Nephron progenitor cell (in vitro differentiated cells): Measurements from ENCODE around the gene HTRA3.

Source experiments
- DNase-seq: peaks from one replicate; pipeline ENCODE4 v3.0.0; 2021
- H3K27ac Mint-ChIP-seq: 2 replicates; pipeline ENCODE4 v1.8.0; 2021; ENCODE audit warnings: mild to moderate bottlenecking, moderate library complexity, mixed read lengths
- H3K27me3 Mint-ChIP-seq: 2 replicates; pipeline ENCODE4 v1.8.0; 2021; ENCODE audit warnings: mild to moderate bottlenecking, low read depth, mixed read lengths; ENCODE audit not compliant: poor library complexity
- H3K36me3 Mint-ChIP-seq: 2 replicates; pipeline ENCODE4 v1.8.0; 2021; ENCODE audit warnings: low read depth, mixed read lengths
- H3K4me1 Mint-ChIP-seq: 2 replicates; pipeline ENCODE4 v1.8.0; 2021; ENCODE audit warnings: mixed read lengths
- H3K4me3 Mint-ChIP-seq: 2 replicates; pipeline ENCODE4 v1.8.0; 2021; ENCODE audit warnings: mild to moderate bottlenecking, moderate library complexity, mixed read lengths
- H3K9me3 Mint-ChIP-seq: 2 replicates; pipeline ENCODE4 v1.8.0; 2021; ENCODE audit warnings: mild to moderate bottlenecking, moderate library complexity, mixed read lengths
- TF ChIP-seq, protein P1 (sequence below): fragments of 200-600 bp; sonication (generic); IDR thresholded peaks from 2 replicates; pipeline ENCODE4 v1.5.0; 2021; ENCODE audit warnings: antibody characterized with exemption

Gene HTRA3

DNA sequence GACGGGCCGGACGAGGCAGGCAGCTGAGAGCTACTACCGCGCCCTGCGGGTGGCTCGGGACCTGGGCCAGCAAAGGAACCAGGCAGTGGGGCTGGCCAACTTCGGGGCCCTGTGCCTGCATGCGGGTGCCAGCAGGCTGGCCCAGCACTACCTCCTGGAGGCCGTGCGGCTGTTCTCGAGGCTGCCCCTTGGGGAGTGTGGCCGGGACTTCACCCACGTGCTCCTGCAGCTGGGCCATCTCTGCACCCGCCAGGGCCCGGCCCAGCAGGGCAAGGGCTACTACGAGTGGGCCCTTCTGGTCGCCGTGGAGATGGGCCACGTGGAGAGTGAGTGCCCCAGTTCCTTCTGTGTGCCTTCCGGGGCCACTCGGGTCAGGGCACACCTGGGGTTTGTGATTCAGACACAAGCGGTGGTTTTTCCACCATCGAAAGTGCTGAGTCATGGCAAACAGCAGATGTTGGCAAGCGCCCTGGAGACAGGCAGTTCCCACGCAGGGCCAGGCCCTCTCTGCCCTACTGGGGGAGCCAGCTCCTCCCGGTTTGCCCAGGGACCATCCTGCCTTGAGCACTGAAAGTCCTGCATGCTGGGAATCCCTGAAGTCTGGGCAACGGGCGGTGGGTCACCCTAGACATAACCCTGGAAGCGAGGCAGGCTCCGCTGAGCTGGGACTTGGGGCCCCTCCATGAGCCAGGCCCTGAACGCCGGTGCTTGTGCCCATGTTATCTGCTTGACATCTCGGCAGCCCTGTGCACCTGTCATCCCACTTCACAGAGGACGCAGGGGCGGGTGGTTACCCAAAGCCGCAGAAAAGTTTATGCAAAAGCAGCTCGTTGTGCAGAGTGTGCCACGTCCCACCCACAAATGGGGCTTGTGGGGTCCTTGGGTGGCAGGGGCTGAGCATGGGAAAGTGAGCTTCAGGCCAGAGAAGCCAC lies 41.0 kb upstream of the HTRA3 start:
- TF ChIP-seq, protein P1, sequence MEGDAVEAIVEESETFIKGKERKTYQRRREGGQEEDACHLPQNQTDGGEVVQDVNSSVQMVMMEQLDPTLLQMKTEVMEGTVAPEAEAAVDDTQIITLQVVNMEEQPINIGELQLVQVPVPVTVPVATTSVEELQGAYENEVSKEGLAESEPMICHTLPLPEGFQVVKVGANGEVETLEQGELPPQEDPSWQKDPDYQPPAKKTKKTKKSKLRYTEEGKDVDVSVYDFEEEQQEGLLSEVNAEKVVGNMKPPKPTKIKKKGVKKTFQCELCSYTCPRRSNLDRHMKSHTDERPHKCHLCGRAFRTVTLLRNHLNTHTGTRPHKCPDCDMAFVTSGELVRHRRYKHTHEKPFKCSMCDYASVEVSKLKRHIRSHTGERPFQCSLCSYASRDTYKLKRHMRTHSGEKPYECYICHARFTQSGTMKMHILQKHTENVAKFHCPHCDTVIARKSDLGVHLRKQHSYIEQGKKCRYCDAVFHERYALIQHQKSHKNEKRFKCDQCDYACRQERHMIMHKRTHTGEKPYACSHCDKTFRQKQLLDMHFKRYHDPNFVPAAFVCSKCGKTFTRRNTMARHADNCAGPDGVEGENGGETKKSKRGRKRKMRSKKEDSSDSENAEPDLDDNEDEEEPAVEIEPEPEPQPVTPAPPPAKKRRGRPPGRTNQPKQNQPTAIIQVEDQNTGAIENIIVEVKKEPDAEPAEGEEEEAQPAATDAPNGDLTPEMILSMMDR, result no peak
- DNase-seq, result no peak
- H3K36me3 Mint-ChIP-seq, result no peaks in the 10 kb centered on the region
- no peak overlapping the region for H3K27ac Mint-ChIP-seq
- H3K27me3 Mint-ChIP-seq, result peaks cover under 1% of the 10 kb centered on the region
- no peak overlapping the region for H3K4me3 Mint-ChIP-seq
- no peaks in the 10 kb centered on the region for H3K9me3 Mint-ChIP-seq
- H3K4me1 Mint-ChIP-seq, result peaks cover 50% of the 10 kb centered on the region

DNA sequence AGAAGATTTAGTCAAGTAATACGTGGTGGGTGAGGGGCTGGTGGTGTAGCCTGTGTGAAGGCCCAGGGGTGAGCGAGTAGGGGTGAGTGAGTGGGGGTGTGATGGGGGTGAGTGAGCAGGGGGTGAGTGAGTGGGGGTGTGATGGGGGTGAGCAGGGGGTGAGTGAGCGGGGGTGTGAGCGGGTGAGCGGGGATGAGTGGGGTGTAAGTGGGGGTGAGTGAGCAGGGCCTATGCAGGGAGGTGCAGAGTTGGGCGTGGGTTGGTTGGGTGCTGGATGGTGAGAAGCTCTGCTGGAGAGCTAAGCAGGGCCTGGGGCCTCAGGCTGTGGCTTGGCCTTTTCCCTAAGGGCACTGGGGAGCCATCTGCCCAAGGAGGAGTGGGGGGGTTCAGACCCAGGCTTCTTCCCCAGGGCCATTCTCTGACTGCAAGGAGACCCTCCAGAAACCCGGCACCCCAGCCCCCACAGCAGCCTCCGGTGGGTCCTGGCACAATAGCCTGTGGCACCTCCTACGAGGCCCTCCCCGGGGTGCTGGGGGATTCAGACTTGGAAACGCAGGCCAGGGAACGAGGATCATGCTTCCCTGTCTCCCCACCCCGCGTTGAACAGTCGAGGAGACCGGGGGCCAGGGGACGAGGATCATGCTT lies 40.1 kb upstream of the HTRA3 start:
- H3K27me3 Mint-ChIP-seq, result peaks cover under 1% of the 10 kb centered on the region

DNA sequence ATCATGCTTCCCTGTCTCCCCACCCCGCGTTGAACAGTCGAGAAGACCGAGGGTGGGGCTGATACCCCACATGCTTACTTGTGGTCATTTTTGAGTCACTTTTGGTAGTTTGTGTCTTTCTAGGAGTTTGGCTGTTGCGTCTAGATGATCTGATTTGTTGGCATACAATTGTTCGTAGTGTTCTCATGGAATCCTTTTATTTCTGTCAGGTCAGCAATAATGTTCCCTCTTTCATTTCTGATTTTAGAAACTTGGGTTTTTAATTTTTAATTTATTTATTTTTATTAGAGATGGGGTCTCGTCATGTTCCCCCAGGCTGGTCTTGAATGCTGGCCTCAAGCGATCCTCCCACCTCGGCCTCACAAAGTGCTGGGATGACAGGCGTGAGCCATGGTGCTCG lies 39.5 kb upstream of the HTRA3 start:
- no peaks in the 10 kb centered on the region for H3K9me3 Mint-ChIP-seq
- peaks cover 4% of the 10 kb centered on the region for H3K27me3 Mint-ChIP-seq
- TF ChIP-seq, protein P1, result no peak
- DNase-seq, result no peak
- H3K4me3 Mint-ChIP-seq, result no peak overlapping the region
- no peaks in the 10 kb centered on the region for H3K36me3 Mint-ChIP-seq
- H3K4me1 Mint-ChIP-seq, result peaks cover 37% of the 10 kb centered on the region
- no peak overlapping the region for H3K27ac Mint-ChIP-seq

More for the DNA sequence above, 40.1 kb upstream of the HTRA3 start:
- peaks cover 42% of the 10 kb centered on the region for H3K4me1 Mint-ChIP-seq
- no peaks in the 10 kb centered on the region for H3K36me3 Mint-ChIP-seq
- H3K9me3 Mint-ChIP-seq, result no peaks in the 10 kb centered on the region
- TF ChIP-seq, protein P1, result no peak
- H3K4me3 Mint-ChIP-seq, result no peak overlapping the region
- H3K27ac Mint-ChIP-seq, result no peak overlapping the region
- no peak for DNase-seq

DNA sequence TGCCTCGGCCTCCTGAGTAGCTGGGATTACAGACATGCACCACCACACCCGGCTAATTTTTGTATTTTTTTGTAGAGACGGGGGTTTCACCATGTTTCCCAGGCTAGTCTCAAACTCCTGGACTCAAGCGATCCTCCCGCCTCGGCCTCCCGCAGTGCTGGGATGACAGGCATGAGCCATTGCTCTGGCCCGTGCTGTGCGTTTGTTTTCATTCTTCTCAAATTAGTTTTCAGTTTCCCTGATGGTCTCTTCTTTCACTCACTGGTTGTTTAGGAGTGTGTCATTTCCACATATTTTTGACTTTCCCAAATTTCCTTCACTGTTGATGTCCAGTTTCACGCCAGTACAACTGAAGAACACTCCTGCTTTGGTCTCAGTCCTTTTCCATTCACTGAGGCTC lies 38.7 kb upstream of the HTRA3 start:
- DNase-seq, result no peak
- Mint-ChIP-seq H3K27ac (peak overlapping the region; percentile 71), H3K9me3 (no peaks in the 10 kb centered on the region), H3K27me3 (peaks cover 4% of the 10 kb centered on the region), H3K4me3 (no peak overlapping the region), H3K36me3 (no peaks in the 10 kb centered on the region), H3K4me1 (peaks cover 28% of the 10 kb centered on the region)
- TF ChIP-seq, protein P1, result no peak

DNA sequence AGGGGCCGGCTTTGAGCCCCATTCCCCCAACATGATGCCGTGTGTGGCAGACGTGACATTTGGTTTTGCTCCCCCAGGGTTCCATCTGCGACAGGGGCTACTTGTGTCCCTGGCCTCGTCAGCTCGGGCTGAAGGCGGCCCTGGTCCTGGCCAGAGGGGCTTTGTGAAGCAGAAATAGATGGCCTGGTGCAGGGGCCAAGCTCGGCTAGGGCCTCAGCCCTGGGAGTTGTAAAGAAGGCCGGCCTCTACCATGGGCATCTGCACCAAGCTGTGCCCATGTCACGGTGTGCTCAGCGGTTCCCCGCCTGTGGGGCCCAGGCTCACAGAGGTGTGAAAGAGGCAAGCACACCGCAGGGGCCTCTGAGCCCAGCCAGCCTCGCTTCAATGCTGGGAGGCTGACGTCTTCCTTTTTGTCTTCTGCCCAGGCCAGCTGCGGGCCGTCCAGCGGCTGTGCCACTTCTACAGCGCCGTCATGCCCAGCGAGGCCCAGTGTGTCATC lies 38.0 kb upstream of the HTRA3 start:
- Mint-ChIP-seq H3K9me3 (no peaks in the 10 kb centered on the region), H3K36me3 (no peaks in the 10 kb centered on the region), H3K4me1 (peaks cover 21% of the 10 kb centered on the region), H3K27me3 (peaks cover 4% of the 10 kb centered on the region), H3K27ac (no peak overlapping the region), H3K4me3 (no peak overlapping the region)
- no peak for DNase-seq
- TF ChIP-seq, protein P1, result no peak
